Body of pancreas (tissue), 4 donors: ENCODE data around the gene DCLK2. TPM values are rescaled to one million over a fixed set of nuclear protein-coding genes. Genes with fewer than 3 reads are reported as not detected.

Experiments used
- ATAC-seq: fragments of 150-250 bp; one replicate; pipeline ENCODE4 v1.9.1; 2016
- DNase-seq, 4 donors: peaks; one replicate each; pipeline ENCODE4 v3.0.0-alpha.2; 2019
- H3K27ac ChIP-seq, 4 donors: fragments of 200-600 bp; sonication (generic); 1 replicate in 3 of 4; 2 replicates in 1 of 4; pipeline versions ENCODE4 v1.5.1 to v1.6.1; 2016 to 2019; ENCODE audit warnings: mild to moderate bottlenecking in 1 of 4, mixed read lengths in 1 of 4, moderate library complexity in 1 of 4
- H3K27me3 ChIP-seq, 2 donors: fragments of 200-600 bp; sonication (generic); one replicate each; pipeline ENCODE4 v1.6.0; 2016; ENCODE audit warnings: mild to moderate bottlenecking in 1 of 2
- H3K36me3 ChIP-seq, 2 donors: fragments of 200-600 bp; sonication (generic); replicated peaks in 1 of 2; 2 replicates each; pipeline ENCODE4 v1.5.1; 2016; ENCODE audit warnings: low read depth in 2 of 2; ENCODE audit not compliant: insufficient read depth in 1 of 2
- H3K4me1 ChIP-seq: fragments of 200-600 bp; sonication (generic); one replicate; pipeline ENCODE4 v1.6.0; 2016
- H3K4me3 ChIP-seq, 2 donors: fragments of 200-600 bp; sonication (generic); 1 replicate in 1 of 2; 2 replicates in 1 of 2; pipeline ENCODE4 v1.5.1; 2016 to 2019
- H3K9me3 ChIP-seq, 3 donors: fragments of 200-600 bp; sonication (generic); 1 replicate in 2 of 3; 2 replicates in 1 of 3; pipeline ENCODE4 v1.5.1; 2016
- POLR2A ChIP-seq, 3 donors: fragments of 450-650 bp; IDR thresholded peaks; one replicate each; pipeline ENCODE4 v1.6.1; 2016; ENCODE audit warnings: antibody characterized with exemption in 3 of 3, mild to moderate bottlenecking in 2 of 3
- WGBS, 2 donors: methylation state at CpG; one replicate each; pipeline ENCODE4 v1.1.5; 2017; 5-methylcytosine and 5-hydroxymethylcytosine counted together
- intact Hi-C: fragments of 100-400 bp; cut with DNase I; formaldehyde crosslinking; loops from one replicate; pipeline ENCODE4 v1.15.1; 2023
- total RNA-seq, 2 donors: library from RNA; depleted of rRNA; stranded (reverse); fragments of >200 nt; gene quantifications; one replicate each; pipeline ENCODE4 v1.1.0, GENCODE V29; 2016
- TF ChIP-seq, protein P1 (sequence below), 7 experiments: fragments of 450-650 bp in 4 of 7; fragments of 200-600 bp in 3 of 7; sonication (generic) in 3 of 7; IDR thresholded peaks; one replicate each; pipeline ENCODE4 v1.5.1; 2016 to 2019; ENCODE audit warnings: antibody characterized with exemption in 7 of 7

DCLK2 gene
- total RNA-seq: 1 to 10 TPM; 3.6 to 4.6 TPM

DNA sequence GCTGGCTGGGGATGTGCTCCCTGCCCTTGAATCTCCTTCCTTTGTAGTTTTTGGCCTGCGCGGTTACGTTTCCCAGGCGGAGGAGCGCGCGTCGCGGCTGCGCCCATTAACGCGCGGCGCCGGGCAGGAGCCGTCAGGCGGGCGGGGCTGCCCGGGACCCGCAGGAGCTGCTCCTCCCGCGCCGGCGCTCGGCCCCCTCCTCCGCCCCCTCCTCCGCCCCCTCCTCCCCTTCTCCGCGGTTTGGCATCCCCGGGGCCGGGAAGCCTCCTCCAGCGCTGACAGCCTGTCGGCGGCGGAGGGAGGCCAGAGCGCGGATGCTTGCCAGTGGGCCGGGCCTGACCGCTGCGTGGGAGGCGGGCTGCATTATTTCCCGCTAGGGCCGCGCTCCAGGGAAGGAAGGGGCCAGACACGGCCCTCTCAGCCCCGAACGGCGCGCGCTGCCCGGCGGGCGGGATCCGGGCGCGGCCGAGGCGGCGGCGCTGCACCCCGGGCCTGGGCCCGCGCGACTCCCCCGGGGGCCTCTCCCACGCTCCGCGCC is at the start of gene DCLK2:
TSS of gene DCLK2 (plus strand) at position 405 of the 538 bp plus-strand sequence. CDS start 583 bp downstream, outside the sequence.
- intact Hi-C loops: no loop called here
- H3K36me3 ChIP-seq: no peaks in the 10 kb centered on the region
- H3K9me3 ChIP-seq: no peaks in the 10 kb centered on the region
- H3K4me1 ChIP-seq: peaks cover 34% of the 10 kb centered on the region
- peak in 2 of 3 donors; percentile 28 to 35 for TF ChIP-seq POLR2A (IDR thresholded peaks at IDR 0.05)
- TF ChIP-seq, protein P1, sequence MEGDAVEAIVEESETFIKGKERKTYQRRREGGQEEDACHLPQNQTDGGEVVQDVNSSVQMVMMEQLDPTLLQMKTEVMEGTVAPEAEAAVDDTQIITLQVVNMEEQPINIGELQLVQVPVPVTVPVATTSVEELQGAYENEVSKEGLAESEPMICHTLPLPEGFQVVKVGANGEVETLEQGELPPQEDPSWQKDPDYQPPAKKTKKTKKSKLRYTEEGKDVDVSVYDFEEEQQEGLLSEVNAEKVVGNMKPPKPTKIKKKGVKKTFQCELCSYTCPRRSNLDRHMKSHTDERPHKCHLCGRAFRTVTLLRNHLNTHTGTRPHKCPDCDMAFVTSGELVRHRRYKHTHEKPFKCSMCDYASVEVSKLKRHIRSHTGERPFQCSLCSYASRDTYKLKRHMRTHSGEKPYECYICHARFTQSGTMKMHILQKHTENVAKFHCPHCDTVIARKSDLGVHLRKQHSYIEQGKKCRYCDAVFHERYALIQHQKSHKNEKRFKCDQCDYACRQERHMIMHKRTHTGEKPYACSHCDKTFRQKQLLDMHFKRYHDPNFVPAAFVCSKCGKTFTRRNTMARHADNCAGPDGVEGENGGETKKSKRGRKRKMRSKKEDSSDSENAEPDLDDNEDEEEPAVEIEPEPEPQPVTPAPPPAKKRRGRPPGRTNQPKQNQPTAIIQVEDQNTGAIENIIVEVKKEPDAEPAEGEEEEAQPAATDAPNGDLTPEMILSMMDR (IDR thresholded peaks at IDR 0.05): no peak
- 1% methylated on average over 25 to 47 of the region's 68 CpGs for WGBS, 2 donors
- ATAC-seq: peak; percentile 81
- H3K4me3 ChIP-seq: peak within 1 kb of the TSS; percentile 66 to 75
- H3K27me3 ChIP-seq: no peaks in the 10 kb centered on the region
- peak within 1 kb of the TSS; percentile 6 to 85 (median 80) for H3K27ac ChIP-seq
- peak; percentile 59 to 80 (median 67) for DNase-seq

DNA sequence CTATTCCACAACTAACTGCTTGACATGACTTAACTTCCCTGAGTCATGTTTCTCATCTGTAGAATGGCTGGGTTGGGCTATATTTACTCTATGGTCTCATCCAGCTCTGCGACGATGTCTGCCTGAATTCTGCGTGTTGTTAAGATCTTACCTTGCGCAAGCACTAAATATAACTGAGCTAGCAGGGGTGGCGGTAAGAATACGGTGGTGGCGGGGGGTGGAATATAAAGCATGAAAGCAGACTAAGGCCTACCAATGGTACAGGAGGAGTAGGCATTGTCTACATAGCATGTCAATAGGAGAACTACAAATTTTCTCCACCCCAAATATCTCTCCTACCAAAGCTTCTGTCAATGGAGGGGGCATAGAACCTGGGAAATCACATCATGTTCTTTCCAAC is 45.7 kb upstream of the DCLK2 start:
- no peak for DNase-seq
- peaks cover 10% of the 10 kb centered on the region for H3K4me1 ChIP-seq
- no peaks in the 10 kb centered on the region for H3K36me3 ChIP-seq
- no peak for ATAC-seq
- WGBS, 2 donors: 87 to 90% methylated on average over 7 of the region's 7 CpGs
- no peak for TF ChIP-seq POLR2A (IDR thresholded peaks at IDR 0.05)
- TF ChIP-seq, protein P1 (IDR thresholded peaks at IDR 0.05): no peak
- H3K27me3 ChIP-seq: no peaks in the 10 kb centered on the region
- peaks cover 0 to 3% (median 0%) of the 10 kb centered on the region in 3 donors for H3K9me3 ChIP-seq
- no peak overlapping the region for H3K27ac ChIP-seq
- H3K4me3 ChIP-seq: no peak overlapping the region
- intact Hi-C loops: no loop called here

DNA sequence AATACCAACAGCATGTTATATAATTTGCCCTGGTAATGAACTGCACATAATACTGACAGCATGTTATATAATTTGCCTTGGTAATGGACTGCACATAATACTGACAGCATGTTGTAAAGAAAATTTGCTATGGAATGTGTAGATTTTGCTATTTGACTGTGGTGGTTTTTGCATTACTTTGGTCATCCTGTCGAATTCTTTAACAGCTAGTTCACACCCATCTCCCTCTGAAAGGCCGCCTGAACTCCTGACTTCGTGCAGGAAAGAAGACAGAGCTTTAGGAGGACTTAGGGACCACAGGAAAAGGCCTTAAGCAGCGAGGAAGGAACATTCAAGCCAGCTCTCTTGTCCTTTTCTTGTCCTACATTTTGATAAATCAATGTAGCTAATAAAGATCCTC is 45.2 kb upstream of the DCLK2 start:
- H3K27ac ChIP-seq: no peak overlapping the region
- intact Hi-C loops: no loop called here
- no peak for DNase-seq
- no peak for TF ChIP-seq POLR2A (IDR thresholded peaks at IDR 0.05)
- TF ChIP-seq, protein P1 (IDR thresholded peaks at IDR 0.05): no peak
- no peaks in the 10 kb centered on the region for H3K27me3 ChIP-seq
- no peak for ATAC-seq
- peaks cover 10% of the 10 kb centered on the region for H3K4me1 ChIP-seq
- 78 to 82% methylated on average over 4 of the region's 4 CpGs for WGBS, 2 donors
- no peaks in the 10 kb centered on the region for H3K9me3 ChIP-seq
- no peaks in the 10 kb centered on the region for H3K36me3 ChIP-seq
- no peak overlapping the region for H3K4me3 ChIP-seq

DNA sequence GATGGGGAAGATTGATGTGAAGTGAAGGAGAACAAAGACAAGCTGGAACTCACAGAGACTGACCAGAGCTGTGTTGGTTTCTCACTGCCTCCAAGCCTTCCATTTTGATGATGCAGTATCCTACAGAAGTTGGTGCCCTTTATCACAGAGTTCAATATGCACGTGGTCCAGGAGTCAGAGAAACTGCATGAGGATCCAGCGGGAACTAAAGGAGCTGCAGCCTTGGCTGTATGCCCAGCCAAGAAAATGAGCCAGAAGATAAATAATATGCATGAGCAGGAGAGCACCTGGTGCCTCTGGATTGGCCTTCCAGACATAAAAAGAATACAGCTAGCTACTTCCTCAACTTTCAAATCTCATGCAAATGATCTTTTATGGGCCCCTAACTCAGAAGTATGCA is 44.3 kb upstream of the DCLK2 start:
- H3K27me3 ChIP-seq: no peaks in the 10 kb centered on the region
- peak; percentile 85 to 91 (median 88) for DNase-seq
- H3K9me3 ChIP-seq: no peaks in the 10 kb centered on the region
- peaks cover 10% of the 10 kb centered on the region for H3K4me1 ChIP-seq
- no peak for TF ChIP-seq POLR2A (IDR thresholded peaks at IDR 0.05)
- TF ChIP-seq, protein P1 (IDR thresholded peaks at IDR 0.05): no peak
- H3K36me3 ChIP-seq: no peaks in the 10 kb centered on the region
- 0 to 17% methylated on average over 2 of the region's 2 CpGs for WGBS, 2 donors
- H3K4me3 ChIP-seq: no peak overlapping the region
- intact Hi-C loops: no loop called here
- peak; percentile 99 for ATAC-seq
- peak overlapping the region in 3 of 4 donors; percentile 32 to 73 (median 62) for H3K27ac ChIP-seq

DNA sequence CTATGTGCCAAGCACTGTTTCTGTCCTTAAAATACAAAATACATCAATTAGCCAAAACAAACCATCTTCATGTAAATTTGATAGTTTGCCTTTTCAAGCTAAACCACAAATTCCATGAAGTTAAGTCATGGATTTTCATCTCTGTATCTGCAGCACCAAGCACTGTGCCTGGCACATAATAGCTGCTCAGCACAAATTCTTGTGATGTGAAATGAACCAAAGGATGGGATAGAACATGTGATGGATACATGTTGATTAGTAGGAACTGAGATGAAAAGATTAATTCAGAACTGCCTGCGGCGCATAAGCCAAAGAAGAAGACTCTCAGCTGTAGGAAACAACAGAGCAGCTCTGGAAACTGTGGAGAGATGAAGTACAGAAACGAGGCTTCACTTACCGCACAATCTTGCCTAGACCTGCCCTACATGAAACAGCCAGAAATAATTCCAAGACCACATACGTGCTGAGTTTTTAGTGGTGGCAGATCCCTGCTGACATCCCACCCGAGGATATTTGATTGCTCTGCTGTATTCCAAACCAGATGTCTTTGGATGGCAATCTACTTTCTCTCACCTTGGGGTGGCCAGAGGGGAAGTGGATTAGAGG is 40.9 kb upstream of the DCLK2 start:
- Histone ChIP-seq H3K4me1 (peaks cover 10% of the 10 kb centered on the region), H3K27me3 (no peaks in the 10 kb centered on the region), H3K4me3 (no peak overlapping the region), H3K36me3 (no peaks in the 10 kb centered on the region), H3K27ac (no peak overlapping the region), H3K9me3 (no peaks in the 10 kb centered on the region)
- 77 to 79% methylated on average over 6 of the region's 6 CpGs for WGBS, 2 donors
- DNase-seq (no peak), ATAC-seq (no peak)
- intact Hi-C loops: no loop called here
- TF ChIP-seq, protein P1 (IDR thresholded peaks at IDR 0.05): no peak
- no peak for TF ChIP-seq POLR2A (IDR thresholded peaks at IDR 0.05)
